IMR-90 (cell line): ENCODE data around the gene GNAS. TPM values are rescaled to one million over a fixed set of nuclear protein-coding genes. Genes with fewer than 3 reads are reported as not detected.

Experiments used
- ATAC-seq: fragments of 200-7000 bp; cut with Tn5 transposase; 2 replicates; pipeline ENCODE4 v1.9.1; 2020; ENCODE audit warnings: low read depth, mild to moderate bottlenecking, moderate library complexity
- BruUV-seq: library from RNA; stranded (reverse); fragments of 400-500 nt; replicated peaks from 2 replicates; lab custom pipeline; 2021; lab: Mats Ljungman, UMichigan
- CTCF ChIA-PET: fragments of 300-600 bp; formaldehyde crosslinking; extraction: SDS; loops from one replicate; lab custom pipeline; 2021; ENCODE audit warnings: antibody characterized with exemption; lab: Yijun Ruan, JAX
- POLR2A ChIA-PET: fragments of 300-600 bp; sonication (Branson Sonifier 250); formaldehyde crosslinking; loops from one replicate; lab custom pipeline; 2022; ENCODE audit warnings: antibody characterized with exemption; ENCODE audit not compliant: unreplicated experiment; lab: Charles Lee
- DNase-seq: peaks from one replicate; pipeline ENCODE4 v3.0.0; 2013
- H2AFZ ChIP-seq: replicated peaks from 2 replicates; pipeline ENCODE3; 2013; ENCODE audit warnings: low read length, mild to moderate bottlenecking; ENCODE audit not compliant: poor library complexity
- H2AK5ac ChIP-seq: 2 replicates; pipeline ENCODE4 v1.6.1; 2013; ENCODE audit warnings: low read depth, low read length, inconsistent platforms
- H2AK9ac ChIP-seq: replicated peaks from 2 replicates; pipeline ENCODE3; 2013; ENCODE audit warnings: mild to moderate bottlenecking, low read depth, low read length, moderate library complexity; ENCODE audit not compliant: poor library complexity
- H2BK120ac ChIP-seq: 2 replicates; pipeline ENCODE4 v1.6.1; 2013; ENCODE audit warnings: low read depth, low read length, inconsistent platforms
- H2BK15ac ChIP-seq: 3 replicates; pipeline ENCODE4 v1.6.1; 2013; ENCODE audit warnings: low read depth, low read length, inconsistent platforms
- H2BK20ac ChIP-seq: 2 replicates; pipeline ENCODE4 v1.6.1; 2013; ENCODE audit warnings: low read depth, mild to moderate bottlenecking, inconsistent platforms, low read length, moderate library complexity
- H2BK5ac ChIP-seq: 2 replicates; pipeline ENCODE4 v1.6.1; 2013; ENCODE audit warnings: mild to moderate bottlenecking, low read depth, low read length, inconsistent platforms; ENCODE audit not compliant: poor library complexity, severe bottlenecking
- H3K14ac ChIP-seq: replicated peaks from 2 replicates; pipeline ENCODE4 v1.6.1; 2013; ENCODE audit warnings: low read depth, low read length, inconsistent platforms
- H3K18ac ChIP-seq: 2 replicates; pipeline ENCODE4 v1.6.1; 2013; ENCODE audit warnings: low read depth, low read length, control low read depth
- H3K23ac ChIP-seq: 2 replicates; pipeline ENCODE4 v1.6.1; 2013; ENCODE audit warnings: low read depth, low read length, inconsistent platforms
- H3K27ac ChIP-seq: 2 replicates; pipeline ENCODE4 v1.5.1; 2013; ENCODE audit warnings: mild to moderate bottlenecking, control low read depth, low read length; ENCODE audit not compliant: insufficient read depth
- H3K27me3 ChIP-seq: 2 replicates; pipeline ENCODE4 v1.6.1; 2013; ENCODE audit warnings: low read length; ENCODE audit not compliant: control insufficient read depth, insufficient read depth
- H3K36me3 ChIP-seq: 2 replicates; pipeline ENCODE4 v1.6.1; 2013; ENCODE audit warnings: low read length, mixed read lengths; ENCODE audit not compliant: control insufficient read depth, insufficient read depth
- H3K4ac ChIP-seq: 2 replicates; pipeline ENCODE4 v1.6.1; 2013; ENCODE audit warnings: low read depth, low read length, inconsistent platforms
- H3K4me1 ChIP-seq: 2 replicates; pipeline ENCODE4 v1.6.1; 2013; ENCODE audit warnings: low read length, mixed read lengths; ENCODE audit not compliant: control insufficient read depth, insufficient read depth
- H3K4me2 ChIP-seq: 2 replicates; pipeline ENCODE4 v1.6.1; 2013; ENCODE audit warnings: low read depth, mild to moderate bottlenecking, control low read depth, low read length, moderate library complexity
- H3K4me3 ChIP-seq: 2 replicates; pipeline ENCODE4 v1.5.1; 2013; ENCODE audit warnings: low read depth, mild to moderate bottlenecking, control low read depth, low read length, moderate library complexity; ENCODE audit not compliant: insufficient read depth
- H3K56ac ChIP-seq: 2 replicates; pipeline ENCODE4 v1.6.1; 2013; ENCODE audit warnings: low read length, inconsistent platforms; ENCODE audit not compliant: insufficient read depth; ENCODE audit errors: extremely low read depth
- H3K79me1 ChIP-seq, 2 experiments: 2 replicates each; pipeline ENCODE4 v1.6.1; 2013; ENCODE audit warnings: low read length in 2 of 2, inconsistent platforms in 1 of 2, low read depth in 1 of 2
- H3K9ac ChIP-seq: 2 replicates; pipeline ENCODE4 v1.6.1; 2013; ENCODE audit warnings: low read depth, low read length, control low read depth
- H3K9me1 ChIP-seq: 2 replicates; pipeline ENCODE4 v1.6.1; 2013; ENCODE audit warnings: low read length, inconsistent platforms; ENCODE audit not compliant: insufficient read depth
- H3K9me3 ChIP-seq: 2 replicates; pipeline ENCODE4 v1.6.1; 2013; ENCODE audit warnings: low read length; ENCODE audit not compliant: control insufficient read depth, insufficient read depth
- H4K20me1 ChIP-seq: 2 replicates; pipeline ENCODE4 v1.6.1; 2013; ENCODE audit warnings: low read length, inconsistent platforms; ENCODE audit not compliant: insufficient read depth
- H4K5ac ChIP-seq: 2 replicates; pipeline ENCODE4 v1.6.1; 2013; ENCODE audit warnings: mild to moderate bottlenecking, low read depth, low read length, control low read depth
- H4K8ac ChIP-seq, 2 experiments: 2 replicates each; pipeline ENCODE4 v1.6.1; 2013; ENCODE audit warnings: low read depth in 2 of 2, low read length in 2 of 2, control low read depth in 1 of 2, inconsistent platforms in 1 of 2
- H4K91ac ChIP-seq: 2 replicates; pipeline ENCODE4 v1.6.1; 2013; ENCODE audit warnings: low read depth, low read length, inconsistent platforms; ENCODE audit not compliant: insufficient read depth
- BHLHE40 ChIP-seq: fragments of 150-350 bp; IDR thresholded peaks from 2 replicates; pipeline ENCODE4 v1.6.1; 2016; ENCODE audit warnings: mild to moderate bottlenecking, low read depth, low read length
- CEBPB ChIP-seq: IDR thresholded peaks from 2 replicates; pipeline ENCODE4 v1.6.1; 2012; ENCODE audit warnings: low read depth, low read length, improper control_type of control experiment
- CHD1 ChIP-seq: IDR thresholded peaks from 2 replicates; pipeline ENCODE4 v1.6.1; 2012; ENCODE audit warnings: low read depth, low read length, improper control_type of control experiment
- FOS ChIP-seq: fragments of 150-350 bp; IDR thresholded peaks from 2 replicates; pipeline ENCODE4 v1.6.1; 2016; ENCODE audit warnings: low read depth, low read length
- MAFK ChIP-seq: IDR thresholded peaks from 2 replicates; pipeline ENCODE4 v1.6.1; 2012; ENCODE audit warnings: low read depth, low read length, improper control_type of control experiment
- MXI1 ChIP-seq: IDR thresholded peaks from 2 replicates; pipeline ENCODE4 v1.6.1; 2012; ENCODE audit warnings: low read depth, mild to moderate bottlenecking, low read length, moderate library complexity, borderline replicate concordance
- NFE2L2 ChIP-seq: fragments of 150-350 bp; IDR thresholded peaks from 2 replicates; pipeline ENCODE4 v1.6.1; 2016; ENCODE audit warnings: low read depth, mild to moderate bottlenecking, low read length
- POLR2A ChIP-seq: IDR thresholded peaks from 2 replicates; pipeline ENCODE4 v1.6.1; 2012; ENCODE audit warnings: mild to moderate bottlenecking, low read depth, low read length
- RAD21 ChIP-seq: IDR thresholded peaks from 2 replicates; pipeline ENCODE4 v1.6.1; 2012; ENCODE audit warnings: low read length, improper control_type of control experiment
- RCOR1 ChIP-seq: IDR thresholded peaks from 2 replicates; pipeline ENCODE4 v1.6.1; 2012; ENCODE audit warnings: mild to moderate bottlenecking, low read length, improper control_type of control experiment; ENCODE audit not compliant: insufficient replicate concordance
- RFX5 ChIP-seq: IDR thresholded peaks from 2 replicates; pipeline ENCODE4 v1.8.0; 2012; ENCODE audit warnings: low read depth, mild to moderate bottlenecking, low read length, moderate library complexity
- SMC3 ChIP-seq: fragments of 150-350 bp; IDR thresholded peaks from 2 replicates; pipeline ENCODE4 v1.6.1; 2016; ENCODE audit warnings: low read depth, mild to moderate bottlenecking, antibody characterized with exemption, low read length, moderate library complexity
- WGBS, 2 experiments: methylation state at CpG; one replicate each; pipeline versions ENCODE4 v1.1.5 to v1.1.7; 2013; ENCODE audit warnings: missing lambda C conversion rate in 2 of 2; ENCODE audit not compliant: insufficient read length in 1 of 2; ENCODE audit errors: extremely low coverage in 2 of 2; 5-methylcytosine and 5-hydroxymethylcytosine counted together
- dilution Hi-C: fragments of 300-500 bp; cut with HindIII; formaldehyde crosslinking; loops from one replicate; pipeline ENCODE4 v1.14.3; 2018; ENCODE audit warnings: low sequenced_read_pairs; ENCODE audit not compliant: unreplicated experiment
- in situ Hi-C: fragments of 300-500 bp; cut with MboI; formaldehyde crosslinking; loops from 3 replicates; pipeline ENCODE4 v1.14.3; 2019; ENCODE audit warnings: low sequenced_read_pairs, inconsistent platforms, mixed read lengths
- intact Hi-C: fragments of 100-400 bp; cut with micrococcal nuclease; formaldehyde crosslinking; loops from 2 replicates; pipeline ENCODE4 v1.10.0; 2022
- polyA plus RNA-seq, 3 experiments: library from polyadenylated mRNA; depleted of rRNA; stranded (reverse); fragments of >200 nt; gene quantifications; 2 replicates each; pipeline ENCODE4 v1.2.3, GENCODE V29; 2012; ENCODE audit warnings: low replicate concordance in 1 of 3
- total RNA-seq: library from RNA; depleted of rRNA; stranded (reverse); fragments of >200 nt; gene quantifications from 2 replicates; pipeline ENCODE4 v1.2.3, GENCODE V29; 2012
- TF ChIP-seq, protein P1 (sequence below): fragments of 150-350 bp; IDR thresholded peaks from 2 replicates; pipeline ENCODE4 v1.6.1; 2016; ENCODE audit warnings: low read depth, mild to moderate bottlenecking, low read length, moderate library complexity, borderline replicate concordance
- TF ChIP-seq, protein P2 (sequence below): fragments of 150-350 bp; IDR thresholded peaks from 2 replicates; pipeline ENCODE4 v1.6.1; 2017; ENCODE audit warnings: mild to moderate bottlenecking, antibody characterized with exemption, low read length, low read depth
- TF ChIP-seq, protein P3 (sequence below): conservative IDR thresholded peaks from 2 replicates; pipeline ENCODE4 v1.5.1; 2012; ENCODE audit warnings: mild to moderate bottlenecking, low read depth, low read length, improper control_type of control experiment

GNAS gene
- total and polyA plus RNA-seq, 2 of the 4 experiments (the other 2 are of a cell fraction), result 397 to 1,356 TPM

DNA sequence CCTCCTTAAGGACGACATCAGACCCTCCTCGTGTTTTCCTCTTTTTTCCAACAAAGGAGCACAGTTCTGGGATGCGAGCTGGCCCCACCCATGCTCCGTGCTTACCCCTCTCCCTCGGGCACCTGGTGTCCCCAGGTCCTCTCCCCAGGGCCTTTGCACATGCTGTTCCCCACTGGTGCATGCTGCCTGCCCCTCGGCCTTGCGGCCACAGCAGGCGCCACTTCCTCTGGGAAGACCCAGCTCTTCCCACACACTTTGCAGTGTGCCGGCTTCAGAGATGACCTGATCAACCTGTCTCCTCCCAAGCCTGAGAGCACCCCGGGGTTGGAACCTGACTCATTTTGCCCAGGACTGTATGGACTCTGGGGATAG is 41.7 kb upstream of the GNAS start:
- H3K23ac ChIP-seq, result no peak overlapping the region
- no TSS peak for BruUV-seq
- in situ Hi-C loops, result no loop called here
- no peak overlapping the region for H3K14ac ChIP-seq
- H4K5ac ChIP-seq, result no peak overlapping the region
- no peak overlapping the region for H2AFZ ChIP-seq
- H2BK20ac ChIP-seq, result no peak overlapping the region
- no peak overlapping the region for H4K91ac ChIP-seq
- POLR2A ChIA-PET, result no interaction called here
- H3K4me2 ChIP-seq, result no peak overlapping the region
- no peak overlapping the region for H3K18ac ChIP-seq
- no peak overlapping the region for H3K4ac ChIP-seq
- H3K9me3 ChIP-seq, result no peaks in the 10 kb centered on the region
- DNase-seq (no peak), ATAC-seq (no peak)
- H4K20me1 ChIP-seq, result no peaks in the 10 kb centered on the region
- 85% methylated on average over 5 of the region's 10 CpGs; no CpG with 5 or more reads in 1 of the 2 experiments for WGBS, 2 experiments
- no peak overlapping the region for H3K9ac ChIP-seq
- no peak overlapping the region for H4K8ac ChIP-seq
- H2BK15ac ChIP-seq, result no peak overlapping the region
- dilution Hi-C loops, result no loop called here
- H3K36me3 ChIP-seq, result no peaks in the 10 kb centered on the region
- H2BK120ac ChIP-seq, result no peak overlapping the region
- no peak overlapping the region for H2AK5ac ChIP-seq
- no peak overlapping the region for H3K27ac ChIP-seq
- CTCF ChIA-PET, result no interaction called here
- H3K27me3 ChIP-seq, result peaks cover 21% of the 10 kb centered on the region
- no peak overlapping the region for H3K56ac ChIP-seq
- H3K9me1 ChIP-seq, result no peaks in the 10 kb centered on the region; the same call in 1 of the 2 replicates
- no peak overlapping the region for H2AK9ac ChIP-seq
- H3K4me1 ChIP-seq, result peaks cover 2% of the 10 kb centered on the region; the same call in 1 of the 2 replicates
- TF ChIP-seq RFX5, result no peak
- TF ChIP-seq RAD21, result no peak
- no peak for TF ChIP-seq MXI1
- TF ChIP-seq, protein P1, sequence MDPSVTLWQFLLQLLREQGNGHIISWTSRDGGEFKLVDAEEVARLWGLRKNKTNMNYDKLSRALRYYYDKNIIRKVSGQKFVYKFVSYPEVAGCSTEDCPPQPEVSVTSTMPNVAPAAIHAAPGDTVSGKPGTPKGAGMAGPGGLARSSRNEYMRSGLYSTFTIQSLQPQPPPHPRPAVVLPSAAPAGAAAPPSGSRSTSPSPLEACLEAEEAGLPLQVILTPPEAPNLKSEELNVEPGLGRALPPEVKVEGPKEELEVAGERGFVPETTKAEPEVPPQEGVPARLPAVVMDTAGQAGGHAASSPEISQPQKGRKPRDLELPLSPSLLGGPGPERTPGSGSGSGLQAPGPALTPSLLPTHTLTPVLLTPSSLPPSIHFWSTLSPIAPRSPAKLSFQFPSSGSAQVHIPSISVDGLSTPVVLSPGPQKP, result no peak
- TF ChIP-seq BHLHE40, result no peak
- no peak for TF ChIP-seq SMC3
- no peak for TF ChIP-seq NFE2L2
- no peak for TF ChIP-seq MAFK
- TF ChIP-seq, protein P2, sequence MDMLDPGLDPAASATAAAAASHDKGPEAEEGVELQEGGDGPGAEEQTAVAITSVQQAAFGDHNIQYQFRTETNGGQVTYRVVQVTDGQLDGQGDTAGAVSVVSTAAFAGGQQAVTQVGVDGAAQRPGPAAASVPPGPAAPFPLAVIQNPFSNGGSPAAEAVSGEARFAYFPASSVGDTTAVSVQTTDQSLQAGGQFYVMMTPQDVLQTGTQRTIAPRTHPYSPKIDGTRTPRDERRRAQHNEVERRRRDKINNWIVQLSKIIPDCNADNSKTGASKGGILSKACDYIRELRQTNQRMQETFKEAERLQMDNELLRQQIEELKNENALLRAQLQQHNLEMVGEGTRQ, result no peak
- TF ChIP-seq RCOR1, result no peak
- TF ChIP-seq, protein P3, sequence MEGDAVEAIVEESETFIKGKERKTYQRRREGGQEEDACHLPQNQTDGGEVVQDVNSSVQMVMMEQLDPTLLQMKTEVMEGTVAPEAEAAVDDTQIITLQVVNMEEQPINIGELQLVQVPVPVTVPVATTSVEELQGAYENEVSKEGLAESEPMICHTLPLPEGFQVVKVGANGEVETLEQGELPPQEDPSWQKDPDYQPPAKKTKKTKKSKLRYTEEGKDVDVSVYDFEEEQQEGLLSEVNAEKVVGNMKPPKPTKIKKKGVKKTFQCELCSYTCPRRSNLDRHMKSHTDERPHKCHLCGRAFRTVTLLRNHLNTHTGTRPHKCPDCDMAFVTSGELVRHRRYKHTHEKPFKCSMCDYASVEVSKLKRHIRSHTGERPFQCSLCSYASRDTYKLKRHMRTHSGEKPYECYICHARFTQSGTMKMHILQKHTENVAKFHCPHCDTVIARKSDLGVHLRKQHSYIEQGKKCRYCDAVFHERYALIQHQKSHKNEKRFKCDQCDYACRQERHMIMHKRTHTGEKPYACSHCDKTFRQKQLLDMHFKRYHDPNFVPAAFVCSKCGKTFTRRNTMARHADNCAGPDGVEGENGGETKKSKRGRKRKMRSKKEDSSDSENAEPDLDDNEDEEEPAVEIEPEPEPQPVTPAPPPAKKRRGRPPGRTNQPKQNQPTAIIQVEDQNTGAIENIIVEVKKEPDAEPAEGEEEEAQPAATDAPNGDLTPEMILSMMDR, result no peak
- TF ChIP-seq CEBPB, result no peak
- TF ChIP-seq POLR2A, result no peak
- TF ChIP-seq FOS, result no peak
- no peak for TF ChIP-seq CHD1
- no peaks in the 10 kb centered on the region for H3K79me1 ChIP-seq
- intact Hi-C loops, result no loop called here
- H3K4me3 ChIP-seq, result no peak overlapping the region
- H2BK5ac ChIP-seq, result no peak overlapping the region
